Cardiac fibroblast (primary cell): ENCODE measurements around the gene ZNF385B.

Experiments used
- DNase-seq, 2 donors: peaks; one replicate each; pipeline versions ENCODE4 v3.0.0 to v3.0.0-alpha.2; 2010; ENCODE audit warnings: low read depth in 2 of 2
- H3K4me3 ChIP-seq, 2 donors: replicated peaks in 1 of 2; 1 replicate in 1 of 2; 2 replicates in 1 of 2; pipeline ENCODE4 v1.5.1; 2011; ENCODE audit warnings: low read depth in 2 of 2, low read length in 2 of 2, mild to moderate bottlenecking in 2 of 2, moderate library complexity in 1 of 2
- TF ChIP-seq, protein P1 (sequence below): IDR thresholded peaks from one replicate; pipeline ENCODE4 v1.5.1; 2011; ENCODE audit warnings: low read depth, mild to moderate bottlenecking, low read length, inconsistent platforms

The ZNF385B gene

DNA sequence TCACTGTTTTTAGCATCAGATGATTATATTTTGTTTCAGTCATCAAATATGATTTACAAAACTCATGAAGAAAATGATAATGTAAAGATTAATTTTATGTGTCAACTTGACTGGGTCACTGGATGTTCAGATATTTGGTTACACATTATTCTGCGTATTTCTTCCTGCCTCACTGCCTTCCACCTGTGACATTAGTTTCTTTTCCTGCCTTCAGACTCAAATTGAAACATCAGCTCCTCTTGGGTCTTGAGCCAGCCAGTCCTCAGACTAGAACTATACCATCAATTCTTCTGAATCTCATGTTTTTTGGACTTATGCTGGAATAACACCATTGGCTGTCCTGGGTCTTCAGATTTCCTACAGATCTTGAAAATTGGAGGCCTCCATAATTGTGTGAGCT is 96.7 kb downstream of the ZNF385B start:
- no peak overlapping the region for H3K4me3 ChIP-seq
- TF ChIP-seq, protein P1, sequence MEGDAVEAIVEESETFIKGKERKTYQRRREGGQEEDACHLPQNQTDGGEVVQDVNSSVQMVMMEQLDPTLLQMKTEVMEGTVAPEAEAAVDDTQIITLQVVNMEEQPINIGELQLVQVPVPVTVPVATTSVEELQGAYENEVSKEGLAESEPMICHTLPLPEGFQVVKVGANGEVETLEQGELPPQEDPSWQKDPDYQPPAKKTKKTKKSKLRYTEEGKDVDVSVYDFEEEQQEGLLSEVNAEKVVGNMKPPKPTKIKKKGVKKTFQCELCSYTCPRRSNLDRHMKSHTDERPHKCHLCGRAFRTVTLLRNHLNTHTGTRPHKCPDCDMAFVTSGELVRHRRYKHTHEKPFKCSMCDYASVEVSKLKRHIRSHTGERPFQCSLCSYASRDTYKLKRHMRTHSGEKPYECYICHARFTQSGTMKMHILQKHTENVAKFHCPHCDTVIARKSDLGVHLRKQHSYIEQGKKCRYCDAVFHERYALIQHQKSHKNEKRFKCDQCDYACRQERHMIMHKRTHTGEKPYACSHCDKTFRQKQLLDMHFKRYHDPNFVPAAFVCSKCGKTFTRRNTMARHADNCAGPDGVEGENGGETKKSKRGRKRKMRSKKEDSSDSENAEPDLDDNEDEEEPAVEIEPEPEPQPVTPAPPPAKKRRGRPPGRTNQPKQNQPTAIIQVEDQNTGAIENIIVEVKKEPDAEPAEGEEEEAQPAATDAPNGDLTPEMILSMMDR = no peak
- no peak for DNase-seq

DNA sequence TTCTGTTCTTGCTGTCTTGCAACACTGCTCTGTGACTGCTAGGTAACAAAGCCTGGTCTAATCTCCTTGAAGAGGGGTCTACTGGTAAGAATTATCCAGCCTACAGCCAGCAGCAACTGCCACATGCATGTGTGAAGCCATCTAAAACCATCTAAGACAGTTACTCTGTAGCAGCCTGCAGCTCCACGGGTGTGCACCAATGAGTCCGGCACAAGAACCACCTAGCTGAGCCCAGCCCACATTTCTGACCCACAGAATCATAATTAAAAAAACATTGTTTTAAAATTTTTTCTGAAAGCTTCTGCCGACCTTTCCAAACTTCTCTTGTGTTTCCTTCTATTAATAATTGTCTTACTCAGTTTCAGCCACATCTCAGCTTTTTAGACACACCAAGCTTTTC is 102.8 kb downstream of the ZNF385B start:
- no peak for DNase-seq
- TF ChIP-seq, protein P1 = no peak
- H3K4me3 ChIP-seq = no peak overlapping the region

DNA sequence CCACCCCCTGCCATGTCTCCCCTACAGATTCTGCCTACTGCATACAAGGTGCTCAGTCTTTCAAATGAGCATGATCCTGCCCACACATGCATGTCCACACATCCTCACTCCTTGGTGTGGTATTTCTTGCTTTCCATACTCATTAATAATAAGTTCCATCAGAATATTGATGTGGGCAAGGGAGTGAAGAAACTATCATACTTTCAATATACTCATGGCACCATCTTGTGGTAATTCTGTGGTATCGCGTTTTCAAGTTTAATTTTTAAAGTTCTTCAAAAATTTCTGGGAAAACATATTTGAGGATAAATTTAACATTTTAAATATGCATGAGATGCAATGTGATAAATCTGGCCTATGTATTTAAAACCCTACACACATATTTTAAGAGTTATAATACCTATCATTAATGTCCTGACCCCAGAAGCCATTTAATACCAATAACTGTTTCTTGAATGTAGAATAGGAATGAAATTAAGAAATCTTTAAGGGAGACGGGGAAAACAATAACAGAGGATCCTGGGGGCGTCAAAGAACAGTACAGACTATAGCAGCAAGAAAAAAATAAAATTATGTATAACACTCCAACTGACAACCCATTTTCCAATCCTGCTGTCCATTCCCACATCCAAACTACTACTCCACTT is 110.1 kb downstream of the ZNF385B start:
- TF ChIP-seq, protein P1 = peak; percentile 48
- H3K4me3 ChIP-seq = no peak overlapping the region
- peak; percentile 57 to 61 for DNase-seq

DNA sequence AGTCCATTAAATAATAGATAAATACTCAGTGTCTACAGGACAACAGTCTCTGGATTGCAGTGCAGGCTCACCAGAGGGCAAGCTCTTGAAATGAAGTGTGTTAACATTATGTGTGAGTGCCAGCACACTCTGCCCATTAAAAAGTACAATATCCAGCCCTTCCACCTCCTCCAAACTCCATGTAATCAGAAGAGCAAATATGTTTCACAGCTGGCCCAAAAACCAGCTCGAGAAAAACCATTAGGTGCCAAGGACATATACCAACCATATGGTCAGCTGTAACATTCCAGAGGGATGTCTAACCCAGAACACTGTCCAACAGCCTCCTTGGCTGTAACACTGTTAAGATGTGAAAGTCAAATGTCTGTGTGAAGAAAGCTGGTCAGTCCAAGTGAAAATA is 112.2 kb downstream of the ZNF385B start:
- peak; percentile 42 to 64 for DNase-seq
- TF ChIP-seq, protein P1 = no peak
- no peak overlapping the region for H3K4me3 ChIP-seq

DNA sequence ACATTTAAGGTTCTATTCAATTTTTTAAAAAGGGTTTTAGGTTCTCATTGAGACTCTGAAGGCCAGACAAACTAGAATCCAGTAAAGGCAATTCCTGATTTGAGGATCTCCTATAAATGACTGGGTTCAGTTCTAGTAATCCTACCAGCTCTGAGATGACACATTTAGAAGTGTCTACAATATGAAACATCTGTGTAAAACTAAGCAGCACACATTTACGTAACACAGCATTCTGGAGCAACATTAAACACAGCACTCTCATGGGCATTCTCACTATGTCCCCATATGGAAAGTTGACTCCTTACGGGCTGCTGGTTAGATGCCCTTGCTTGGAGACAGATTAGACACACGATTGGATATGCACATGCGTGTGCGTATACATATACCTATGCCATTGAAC is 114.4 kb downstream of the ZNF385B start:
- H3K4me3 ChIP-seq = no peak overlapping the region
- TF ChIP-seq, protein P1 = no peak
- no peak for DNase-seq

DNA sequence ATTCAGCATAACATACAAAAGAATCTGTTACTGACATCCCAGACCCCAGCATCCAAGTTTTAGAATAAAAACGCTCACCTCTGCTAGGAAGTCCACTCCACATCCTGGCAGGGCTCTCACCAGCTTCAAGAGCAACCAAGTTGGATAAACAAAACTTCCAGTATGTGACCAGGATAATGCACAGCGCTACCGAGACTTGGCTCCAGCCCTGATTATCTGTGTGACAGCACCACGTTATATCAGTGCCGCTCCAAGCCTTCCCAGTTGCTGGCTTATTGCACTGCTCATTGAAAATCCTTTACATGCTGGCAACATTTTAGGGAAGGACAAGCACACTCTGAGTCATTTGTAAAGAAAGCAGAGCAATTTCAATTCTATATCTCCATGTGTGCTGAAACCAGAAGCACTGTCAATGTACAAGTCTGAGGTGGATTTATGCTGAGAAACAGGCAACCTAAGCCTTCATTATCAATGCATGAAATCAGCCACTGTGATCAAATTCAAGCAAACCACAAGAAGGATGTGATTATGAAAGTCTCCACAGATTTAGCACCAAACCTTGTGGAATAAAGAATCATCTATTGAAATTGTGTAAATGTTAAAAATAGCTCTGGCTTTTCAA is 115.7 kb downstream of the ZNF385B start:
- DNase-seq = peak; percentile 3 to 8
- TF ChIP-seq, protein P1 = no peak
- no peak overlapping the region for H3K4me3 ChIP-seq
